ENCODE measurements around the gene TRIM9.

- TF ChIP-seq CREB5 (CRISPR knock-in tag; IDR thresholded peaks at IDR 0.05; ENCODE audit: low read depth) (no peak), RARB (CRISPR knock-in tag; IDR thresholded peaks at IDR 0.05) (no peak), ZFP3 (CRISPR knock-in tag; IDR thresholded peaks at IDR 0.05) (0 out of 2 replicates have a peak, but pooled peaks have one; percentile 23), CSDC2 (CRISPR knock-in tag; IDR thresholded peaks at IDR 0.05) (no peak), GLIS3 (CRISPR knock-in tag; IDR thresholded peaks at IDR 0.05) (no peak), PATZ1 (CRISPR knock-in tag; IDR thresholded peaks at IDR 0.05; ENCODE audit: borderline replicate concordance) (no peak), ZC3H10 (CRISPR knock-in tag; IDR thresholded peaks at IDR 0.05) (no peak), ARNTL (CRISPR knock-in tag; IDR thresholded peaks at IDR 0.05; ENCODE audit: borderline replicate concordance, low read depth) (no peak), OSR1 (CRISPR knock-in tag; IDR thresholded peaks at IDR 0.05) (no peak), ZFP30 (CRISPR knock-in tag; IDR thresholded peaks at IDR 0.05) (no peak), ZNF565 (CRISPR knock-in tag; conservative IDR thresholded peaks at IDR 0.05; ENCODE audit: low read depth) (no peak), BACH2 (CRISPR knock-in tag; IDR thresholded peaks at IDR 0.05; ENCODE audit: borderline replicate concordance) (no peak), ISL1 (CRISPR knock-in tag; IDR thresholded peaks at IDR 0.05) (no peak), ZNF70 (CRISPR knock-in tag; IDR thresholded peaks at IDR 0.05) (no peak)
Measured at GRCh38 chr14:50955373-50956043, 139.4 kb downstream of the TRIM9 start.
